ENCODE results near the gene TMEM131. TPM values are rescaled to one million over a fixed set of nuclear protein-coding genes. Genes with fewer than 3 reads are reported as not detected.

The TMEM131 gene
- total and polyA plus RNA-seq, 12 donors = 13.7 to 57.5 (median 34.0) TPM

DNA sequence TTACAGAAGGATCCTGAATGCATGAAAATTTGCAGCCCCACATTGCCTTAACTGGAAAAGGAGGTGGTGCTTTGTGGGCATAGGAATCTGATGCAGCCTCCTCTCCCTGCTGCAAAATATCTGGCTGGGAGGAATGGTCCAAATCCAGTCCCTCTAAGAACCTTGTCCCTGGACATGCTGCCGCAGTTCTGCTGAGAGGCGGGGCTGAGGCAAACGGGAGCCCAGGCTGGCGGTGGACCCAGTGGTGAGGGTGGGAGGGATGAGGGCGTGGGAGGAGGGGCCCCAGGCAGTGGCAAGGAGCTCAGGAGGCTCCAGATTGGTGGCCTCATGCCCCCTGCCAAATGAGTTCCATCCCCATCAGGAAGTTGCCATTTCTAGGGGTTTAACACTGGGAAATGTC is 246.2 kb downstream of the TMEM131 start:
- Histone ChIP-seq H3K36me3 (replicated peaks in 1 of 2) (no peaks in the 10 kb centered on the region), H3K27ac (no peak overlapping the region), H3K4me3 (no peak overlapping the region), H3K9me3 (replicated peaks in 1 of 3) (no peaks in the 10 kb centered on the region), H3K27me3 (no peaks in the 10 kb centered on the region), H3K4me1 (replicated peaks in 1 of 2) (no peaks in the 10 kb centered on the region)
- TF ChIP-seq POLR2A (IDR thresholded peaks at IDR 0.05) = no peak
- no peak for TF ChIP-seq CTCF (IDR thresholded peaks at IDR 0.05)
- intact Hi-C loops (cut with DNase I) = no loop called here
- WGBS, 4 donors = 78 to 81% (median 80%) methylated on average over 4 to 5 of the region's 5 CpGs
- DNase-seq = no peak

- H3K4me1 ChIP-seq (replicated peaks in 1 of 2) = no peaks in the 10 kb centered on the region
- no peaks in the 10 kb centered on the region for H3K27me3 ChIP-seq
- H3K4me3 ChIP-seq = no peak overlapping the region
- intact Hi-C loops (cut with DNase I) = no loop called here
- no peaks in the 10 kb centered on the region for H3K36me3 ChIP-seq (replicated peaks in 1 of 2)
- no peak for TF ChIP-seq POLR2A (IDR thresholded peaks at IDR 0.05)
- TF ChIP-seq CTCF (IDR thresholded peaks at IDR 0.05) = no peak
- no peaks in the 10 kb centered on the region for H3K9me3 ChIP-seq (replicated peaks in 1 of 3)
- DNase-seq = no peak
- WGBS, 4 donors = 89 to 92% (median 91%) methylated on average over 4 of the region's 4 CpGs
- no peak overlapping the region for H3K27ac ChIP-seq
These were observed 248.0 kb downstream of the TMEM131 start for GRCh38 chr2:97747716-97748115.

DNA sequence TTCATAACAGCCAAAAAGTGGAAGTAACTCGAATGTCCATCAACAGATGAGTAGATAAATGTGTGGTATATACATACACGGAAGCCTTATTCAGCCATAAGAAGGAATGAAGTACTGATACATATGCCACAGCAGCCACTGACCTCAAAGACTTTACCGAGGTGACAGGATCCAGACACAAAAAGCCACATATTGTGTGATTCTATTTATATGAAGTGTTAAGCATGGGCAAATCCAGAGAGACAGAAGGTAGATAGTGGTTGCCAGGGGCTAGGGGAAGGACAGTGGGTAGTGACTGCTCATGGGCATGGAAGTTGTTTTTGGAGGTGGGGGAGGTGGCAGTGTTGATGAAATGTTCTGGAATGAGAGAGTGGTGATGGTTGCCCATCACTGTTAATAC is 248.5 kb downstream of the TMEM131 start:
- Histone ChIP-seq H3K9me3 (replicated peaks in 1 of 3) (no peaks in the 10 kb centered on the region), H3K36me3 (replicated peaks in 1 of 2) (no peaks in the 10 kb centered on the region), H3K4me3 (no peak overlapping the region), H3K4me1 (replicated peaks in 1 of 2) (no peaks in the 10 kb centered on the region), H3K27ac (no peak overlapping the region), H3K27me3 (no peaks in the 10 kb centered on the region)
- intact Hi-C loops (cut with DNase I) = no loop called here
- TF ChIP-seq CTCF (IDR thresholded peaks at IDR 0.05) (no peak), POLR2A (IDR thresholded peaks at IDR 0.05) (no peak)
- DNase-seq = no peak
- WGBS, 4 donors = 89 to 93% (median 91%) methylated on average over 3 of the region's 3 CpGs

GRCh38 chr2:97745474-97746174 is 250.1 kb downstream of the TMEM131 start:
- H3K4me1 ChIP-seq (replicated peaks in 1 of 2) = no peaks in the 10 kb centered on the region
- 75 to 79% (median 77%) methylated on average over 10 of the region's 10 CpGs for WGBS, 4 donors
- H3K4me3 ChIP-seq = no peak overlapping the region
- H3K9me3 ChIP-seq (replicated peaks in 1 of 3) = no peaks in the 10 kb centered on the region
- no peaks in the 10 kb centered on the region for H3K27me3 ChIP-seq
- intact Hi-C loops (cut with DNase I) = no loop called here
- H3K36me3 ChIP-seq (replicated peaks in 1 of 2) = no peaks in the 10 kb centered on the region
- TF ChIP-seq POLR2A (IDR thresholded peaks at IDR 0.05) (no peak), CTCF (IDR thresholded peaks at IDR 0.05) (no peak)
- no peak overlapping the region for H3K27ac ChIP-seq
- no peak for DNase-seq
